ENCODE data around the gene SPECC1L.
A peak's percentile ranks its signal among the peaks of the same experiment; 100 is the strongest.

Gene SPECC1L

GRCh38 chr22:24443668-24444067, 173.0 kb downstream of the SPECC1L start:
- H3K27me3 Mint-ChIP-seq: no peaks in the 10 kb centered on the region
- no peak overlapping the region for H3K27ac Mint-ChIP-seq
- H3K4me3 Mint-ChIP-seq: no peak overlapping the region
- peaks cover 7% of the 10 kb centered on the region for H3K4me1 Mint-ChIP-seq
- no peaks in the 10 kb centered on the region for H3K9me3 Mint-ChIP-seq
- DNase-seq (ENCODE audit: low spot score in 2 of 2) (no peak), ATAC-seq (ENCODE audit: low read depth) (no peak)
- H3K36me3 Mint-ChIP-seq: peaks cover 8% of the 10 kb centered on the region

DNA sequence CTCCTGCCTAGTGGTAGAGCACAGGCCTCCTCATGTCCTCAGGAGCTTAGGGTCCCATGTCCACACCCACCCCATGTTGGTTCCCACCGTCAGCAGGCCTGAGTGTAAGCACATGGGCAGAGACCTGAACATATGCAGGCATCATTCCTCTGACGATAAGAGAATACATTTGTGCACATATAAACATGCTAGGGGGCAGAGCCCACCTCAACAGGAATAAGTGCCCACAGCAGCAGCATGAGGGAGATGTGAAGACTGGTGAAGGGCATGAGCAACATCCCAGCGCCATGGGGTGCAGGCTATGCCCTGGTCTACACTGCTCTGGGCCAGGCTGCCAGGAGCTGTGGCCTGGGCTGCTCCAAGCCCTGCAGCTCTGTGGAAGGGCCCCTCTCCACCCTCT, 173.6 kb downstream of the SPECC1L start:
- Mint-ChIP-seq H3K27ac (no peak overlapping the region), H3K4me1 (peaks cover 11% of the 10 kb centered on the region), H3K36me3 (peaks cover 8% of the 10 kb centered on the region), H3K27me3 (no peaks in the 10 kb centered on the region), H3K4me3 (no peak overlapping the region), H3K9me3 (no peaks in the 10 kb centered on the region)
- ATAC-seq (ENCODE audit: low read depth) (no peak), DNase-seq (ENCODE audit: low spot score in 2 of 2) (no peak)

GRCh38 chr22:24444729-24445466, 174.3 kb downstream of the SPECC1L start:
- Mint-ChIP-seq H3K36me3 (peaks cover 8% of the 10 kb centered on the region), H3K4me3 (no peak overlapping the region), H3K27me3 (no peaks in the 10 kb centered on the region), H3K9me3 (no peaks in the 10 kb centered on the region), H3K4me1 (peaks cover 16% of the 10 kb centered on the region), H3K27ac (no peak overlapping the region)
- DNase-seq (ENCODE audit: low spot score in 2 of 2) (no peak), ATAC-seq (ENCODE audit: low read depth) (no peak)

DNA sequence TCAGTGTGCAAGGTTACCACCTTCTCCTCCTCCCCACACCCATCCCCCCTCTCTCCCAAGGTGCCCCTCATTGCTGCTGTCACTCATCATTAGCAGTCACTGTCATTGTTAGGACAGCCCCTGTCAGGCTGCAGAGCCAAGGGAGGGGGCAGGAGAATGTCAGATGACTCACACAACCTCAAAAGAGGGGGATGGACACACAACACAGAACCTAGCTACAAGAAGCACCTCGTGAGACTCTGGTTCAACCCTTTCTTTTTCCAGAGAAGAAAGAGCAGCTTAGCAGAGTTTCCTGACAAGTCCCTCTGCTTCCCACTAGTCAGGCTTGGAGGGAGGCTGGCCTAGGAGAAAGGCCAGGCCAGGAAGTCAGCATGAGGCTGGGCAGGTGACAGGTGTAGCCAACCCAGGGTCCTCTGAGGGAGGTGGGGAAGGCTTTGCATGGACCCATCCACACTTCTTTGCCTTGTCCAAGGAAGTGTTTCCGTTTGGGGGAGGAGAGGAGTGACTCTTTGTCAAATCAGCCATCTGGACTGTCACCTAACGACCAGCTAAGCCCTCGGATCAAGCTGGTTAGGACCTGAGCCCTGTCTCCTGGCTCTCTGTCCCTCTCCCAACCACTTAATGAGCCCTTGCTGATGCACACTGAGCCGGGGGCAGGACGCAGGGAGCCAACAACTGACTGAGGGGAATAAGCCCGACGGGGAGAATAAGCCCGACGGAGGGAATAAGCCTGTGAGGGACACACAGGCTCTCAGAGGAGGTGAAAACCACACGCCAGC, 175.0 kb downstream of the SPECC1L start:
- Mint-ChIP-seq H3K4me3 (no peak overlapping the region), H3K27ac (no peak overlapping the region), H3K4me1 (peaks cover 20% of the 10 kb centered on the region), H3K27me3 (no peaks in the 10 kb centered on the region), H3K9me3 (peaks cover 2% of the 10 kb centered on the region), H3K36me3 (peaks cover 10% of the 10 kb centered on the region)
- DNase-seq (ENCODE audit: low spot score in 2 of 2) (no peak), ATAC-seq (ENCODE audit: low read depth) (no peak)

DNA sequence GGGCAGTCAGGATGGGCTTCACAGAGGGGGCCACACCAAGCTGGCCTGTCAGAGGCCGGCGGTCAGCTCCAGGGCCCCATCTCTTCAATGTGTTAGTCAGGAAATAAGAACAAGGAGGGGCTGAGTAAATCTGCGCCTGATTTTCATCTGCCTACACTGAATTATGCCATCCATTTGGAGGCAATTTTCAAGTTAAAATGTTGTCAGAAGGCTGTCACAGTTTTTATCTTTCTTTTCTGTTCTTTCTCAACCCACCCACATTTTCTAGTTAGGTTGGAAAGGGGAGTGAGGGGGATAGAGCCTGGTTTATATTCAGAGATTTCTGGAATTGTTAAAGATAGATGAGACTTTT, 175.6 kb downstream of the SPECC1L start:
- Mint-ChIP-seq H3K4me3 (no peak overlapping the region), H3K9me3 (peaks cover 2% of the 10 kb centered on the region), H3K4me1 (peaks cover 17% of the 10 kb centered on the region), H3K36me3 (peaks cover 9% of the 10 kb centered on the region), H3K27me3 (no peaks in the 10 kb centered on the region), H3K27ac (no peak overlapping the region)
- DNase-seq (ENCODE audit: low spot score in 2 of 2): no peak
- no peak for ATAC-seq (ENCODE audit: low read depth)

DNA sequence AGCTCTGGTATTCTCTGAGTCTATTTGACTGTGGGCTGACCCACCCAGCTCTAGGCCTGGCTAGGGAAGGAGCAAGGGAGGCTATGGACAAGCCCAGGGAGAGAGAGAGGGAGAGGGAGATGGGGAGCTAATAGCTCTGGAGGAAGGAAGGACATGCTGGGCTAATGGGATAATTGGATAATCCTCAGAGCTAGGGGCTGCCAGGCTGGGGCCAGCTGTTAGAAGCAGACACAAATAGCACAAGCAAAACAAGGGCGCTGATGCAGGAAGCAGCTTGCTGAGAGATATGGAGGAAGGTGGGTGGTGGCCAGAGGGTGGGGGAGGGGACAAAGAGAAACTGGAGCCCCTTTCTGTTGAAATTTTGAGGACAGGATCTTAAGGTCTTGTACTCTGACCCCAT, 180.0 kb downstream of the SPECC1L start:
- Mint-ChIP-seq H3K9me3 (peaks cover 2% of the 10 kb centered on the region), H3K36me3 (peaks cover 3% of the 10 kb centered on the region), H3K27ac (no peak overlapping the region), H3K4me1 (peaks cover 17% of the 10 kb centered on the region), H3K4me3 (peak overlapping the region; percentile 21), H3K27me3 (no peaks in the 10 kb centered on the region)
- ATAC-seq (ENCODE audit: low read depth) (no peak), DNase-seq (ENCODE audit: low spot score in 2 of 2) (no peak)

- no peaks in the 10 kb centered on the region for H3K27me3 Mint-ChIP-seq
- H3K36me3 Mint-ChIP-seq: peaks cover 3% of the 10 kb centered on the region
- H3K4me1 Mint-ChIP-seq: peaks cover 17% of the 10 kb centered on the region
- no peak overlapping the region for H3K4me3 Mint-ChIP-seq
- ATAC-seq (ENCODE audit: low read depth): no peak
- H3K9me3 Mint-ChIP-seq: peaks cover 2% of the 10 kb centered on the region
- H3K27ac Mint-ChIP-seq: no peak overlapping the region
- no peak for DNase-seq (ENCODE audit: low spot score in 2 of 2)
Observed at GRCh38 chr22:24451162-24451561, 180.5 kb downstream of the SPECC1L start.

- H3K27ac Mint-ChIP-seq: no peak overlapping the region
- no peak for ATAC-seq (ENCODE audit: low read depth)
Observed at GRCh38 chr22:24453853-24454252, 183.2 kb downstream of the SPECC1L start.

DNA sequence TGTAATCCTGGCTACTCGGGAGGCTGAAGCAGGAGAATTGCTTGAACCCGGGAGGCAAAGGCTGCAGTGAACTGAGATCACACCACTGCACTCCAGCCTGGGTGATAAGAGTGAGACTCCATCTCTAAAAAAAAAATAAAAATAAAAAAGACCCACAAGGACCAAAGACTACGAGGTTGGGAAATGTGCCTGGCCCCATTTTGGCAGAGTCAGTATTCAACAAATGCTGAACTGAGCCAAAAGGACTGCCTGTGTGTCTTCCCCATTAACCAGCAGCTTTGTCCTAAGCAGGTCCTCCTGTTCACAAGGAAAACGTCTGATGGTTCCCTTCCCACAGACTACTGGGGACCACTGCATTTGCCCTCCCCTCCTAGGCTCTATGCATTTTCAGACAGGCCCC, 184.4 kb downstream of the SPECC1L start:
- Mint-ChIP-seq H3K27me3 (no peaks in the 10 kb centered on the region), H3K4me1 (peaks cover 7% of the 10 kb centered on the region), H3K4me3 (no peak overlapping the region), H3K36me3 (peaks cover 3% of the 10 kb centered on the region), H3K9me3 (peaks cover 2% of the 10 kb centered on the region), H3K27ac (no peak overlapping the region)
- no peak for DNase-seq (ENCODE audit: low spot score in 2 of 2)
- no peak for ATAC-seq (ENCODE audit: low read depth)

More at GRCh38 chr22:24453853-24454252, 183.2 kb downstream of the SPECC1L start:
- Mint-ChIP-seq H3K4me1 (peaks cover 13% of the 10 kb centered on the region), H3K4me3 (no peak overlapping the region), H3K9me3 (peaks cover 2% of the 10 kb centered on the region), H3K36me3 (peaks cover 3% of the 10 kb centered on the region), H3K27me3 (no peaks in the 10 kb centered on the region)
- DNase-seq (ENCODE audit: low spot score in 2 of 2): no peak

DNA sequence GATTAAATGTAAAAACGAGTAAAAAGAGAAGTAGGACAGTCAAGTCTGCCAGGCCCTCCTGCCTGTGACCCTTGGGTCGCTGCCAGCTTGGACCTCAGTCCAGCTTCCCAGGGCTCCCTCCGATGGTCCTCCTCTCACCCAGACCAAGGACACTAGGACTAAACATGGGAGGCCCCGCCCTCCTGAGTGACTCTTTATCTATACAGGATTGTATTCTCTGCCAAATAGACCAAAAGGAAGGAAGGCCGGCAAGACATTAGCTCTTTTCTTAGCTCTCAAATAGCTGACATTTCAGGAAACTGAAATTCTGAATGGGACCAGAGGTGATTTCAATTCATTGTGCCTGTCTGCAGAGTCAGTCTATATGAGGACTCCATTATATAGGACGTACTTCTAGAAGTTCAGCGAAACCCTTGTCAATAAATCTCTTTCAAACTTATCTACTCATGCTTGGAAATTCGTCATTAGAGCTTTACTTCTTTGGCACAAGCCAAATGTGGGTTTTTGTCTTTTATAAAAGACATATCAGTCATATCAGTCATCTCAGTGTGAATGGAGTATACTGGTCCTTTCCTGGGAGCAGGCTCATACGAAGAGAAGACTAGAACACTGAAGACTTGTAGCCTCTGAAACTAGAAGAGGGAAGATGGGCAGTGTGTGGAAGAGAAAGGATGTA, 185.3 kb downstream of the SPECC1L start:
- no peaks in the 10 kb centered on the region for H3K27me3 Mint-ChIP-seq
- ATAC-seq (ENCODE audit: low read depth) (no peak), DNase-seq (ENCODE audit: low spot score in 2 of 2) (no peak)
- no peaks in the 10 kb centered on the region for H3K9me3 Mint-ChIP-seq
- H3K4me1 Mint-ChIP-seq: peaks cover 2% of the 10 kb centered on the region
- no peaks in the 10 kb centered on the region for H3K36me3 Mint-ChIP-seq
- no peak overlapping the region for H3K27ac Mint-ChIP-seq
- H3K4me3 Mint-ChIP-seq: no peak overlapping the region

DNA sequence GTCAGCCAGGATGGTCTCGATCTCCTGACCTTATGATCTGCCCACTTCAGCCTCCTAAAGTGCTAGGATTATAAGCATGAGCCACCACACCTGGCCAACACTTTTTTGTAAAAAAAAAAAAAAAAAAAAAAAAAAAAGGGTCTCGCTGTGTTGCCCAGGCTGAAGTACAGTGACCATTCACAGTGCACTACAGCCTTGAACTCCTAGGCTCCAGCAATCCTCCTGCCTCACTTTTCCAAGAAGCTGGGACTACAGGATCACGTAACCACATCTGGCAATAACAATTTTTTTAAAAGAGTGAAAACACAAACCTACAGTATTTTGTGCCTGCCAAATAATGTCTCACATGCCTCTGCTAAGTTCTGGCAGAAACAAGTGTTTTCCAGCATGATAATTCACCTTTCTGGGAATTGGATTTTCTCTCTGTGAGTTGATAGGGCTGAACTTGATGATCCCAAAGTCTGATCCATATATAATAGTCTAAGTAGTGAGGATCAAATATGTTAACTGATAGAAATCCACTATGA, 187.3 kb downstream of the SPECC1L start:
- Mint-ChIP-seq H3K36me3 (peaks cover 2% of the 10 kb centered on the region), H3K4me1 (peaks cover 3% of the 10 kb centered on the region), H3K27me3 (no peaks in the 10 kb centered on the region), H3K9me3 (peaks cover 1% of the 10 kb centered on the region), H3K4me3 (no peak overlapping the region), H3K27ac (no peak overlapping the region)
- DNase-seq (ENCODE audit: low spot score in 2 of 2): no peak
- no peak for ATAC-seq (ENCODE audit: low read depth)

- H3K27me3 Mint-ChIP-seq: no peaks in the 10 kb centered on the region
- peaks cover 5% of the 10 kb centered on the region for H3K36me3 Mint-ChIP-seq
- no peak overlapping the region for H3K27ac Mint-ChIP-seq
- H3K9me3 Mint-ChIP-seq: peaks cover 3% of the 10 kb centered on the region
- DNase-seq (ENCODE audit: low spot score in 2 of 2) (no peak), ATAC-seq (ENCODE audit: low read depth) (no peak)
- no peak overlapping the region for H3K4me3 Mint-ChIP-seq
- peaks cover 9% of the 10 kb centered on the region for H3K4me1 Mint-ChIP-seq
Observed at GRCh38 chr22:24459911-24460310, 189.3 kb downstream of the SPECC1L start.

DNA sequence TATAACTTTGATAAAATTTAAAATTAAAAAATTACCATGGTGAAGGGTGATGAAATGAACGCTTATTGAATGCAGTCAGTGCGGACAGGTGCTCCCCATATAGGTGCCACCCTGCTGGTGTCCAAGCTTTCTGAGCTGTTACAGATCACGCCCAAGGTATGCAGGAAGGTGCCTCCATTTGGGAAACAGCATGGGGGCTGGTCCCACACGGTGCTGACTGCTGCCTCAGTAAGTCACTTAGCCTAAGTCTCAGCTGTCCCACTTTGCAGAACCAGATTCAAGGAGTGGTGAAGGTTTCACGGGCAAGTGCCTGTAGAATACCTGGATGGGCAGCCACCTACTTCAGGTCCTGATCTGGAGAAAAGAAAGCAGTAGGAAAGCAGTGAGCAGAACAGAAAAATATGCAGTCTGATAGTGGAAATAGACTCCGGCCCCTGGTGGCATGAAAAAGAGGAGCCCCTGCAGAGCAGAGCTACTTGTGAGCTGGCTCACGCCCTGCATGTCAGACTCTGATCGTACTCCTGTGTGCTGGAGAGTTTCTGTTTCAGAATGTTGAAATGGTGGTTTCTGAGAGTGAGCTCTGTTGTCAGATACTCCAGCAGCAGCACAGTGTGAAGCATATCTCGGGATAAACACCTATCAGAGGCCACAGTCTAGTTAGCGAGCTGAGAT, 189.9 kb downstream of the SPECC1L start:
- no peak for ATAC-seq (ENCODE audit: low read depth)
- no peak overlapping the region for H3K27ac Mint-ChIP-seq

More for the DNA sequence above, 189.9 kb downstream of the SPECC1L start:
- no peaks in the 10 kb centered on the region for H3K27me3 Mint-ChIP-seq
- H3K4me1 Mint-ChIP-seq: peaks cover 10% of the 10 kb centered on the region
- H3K9me3 Mint-ChIP-seq: peaks cover 3% of the 10 kb centered on the region
- DNase-seq (ENCODE audit: low spot score in 2 of 2): no peak
- no peak overlapping the region for H3K4me3 Mint-ChIP-seq
- peaks cover 5% of the 10 kb centered on the region for H3K36me3 Mint-ChIP-seq

All from memory B cell (primary cell).